Measurements from ENCODE around the gene SIGLEC12. TPM values are rescaled to one million over a fixed set of nuclear protein-coding genes. Genes with fewer than 3 reads are reported as not detected.

Gene SIGLEC12
- total RNA-seq, 1 experiment from 2014 or later = not detected

GRCh38 chr19:51460164-51460992 lies 41.2 kb downstream of the SIGLEC12 start:
- POLR2A ChIA-PET (ENCODE audit: low non-redundant PET) = no interaction called here
- DNase-seq (ENCODE audit: low spot score) = peak; percentile 7

GRCh38 chr19:51458899-51459505 lies 42.6 kb downstream of the SIGLEC12 start:
- POLR2A ChIA-PET (ENCODE audit: low non-redundant PET) = no interaction called here
- H3K9me3 ChIP-seq (ENCODE audit: low read depth, low read length, poor library complexity, severe bottlenecking) = no peaks in the 10 kb centered on the region
- no peaks in the 10 kb centered on the region for H3K4me1 ChIP-seq (ENCODE audit: insufficient read depth, low read length, poor library complexity, severe bottlenecking)
- BruUV-seq (replicated peaks) = no TSS peak
- H3K4me3 ChIP-seq (ENCODE audit: low read depth, low read length, poor library complexity, severe bottlenecking) = no peak overlapping the region
- no peak for TF ChIP-seq EZH2 (IDR thresholded peaks at IDR 0.05; ENCODE audit: borderline replicate concordance, low read depth, low read length, poor library complexity, severe bottlenecking)
- no peak for TF ChIP-seq CTCF (conservative IDR thresholded peaks at IDR 0.05; ENCODE audit: low read depth, low read length)
- intact Hi-C loops (cut with micrococcal nuclease; ENCODE audit: unreplicated experiment) = no loop called here
- H3K27ac ChIP-seq (ENCODE audit: low read depth, low read length, poor library complexity, severe bottlenecking) = no peak overlapping the region
- DNase-seq (ENCODE audit: low spot score) = no peak
- CTCF ChIA-PET = no interaction called here
- no peaks in the 10 kb centered on the region for H3K36me3 ChIP-seq (ENCODE audit: insufficient read depth, low read length, poor library complexity, severe bottlenecking)
- H3K27me3 ChIP-seq (replicated peaks; ENCODE audit: insufficient read depth, low read depth, low read length, poor library complexity) = peaks cover 27% of the 10 kb centered on the region

More at GRCh38 chr19:51460164-51460992, 41.2 kb downstream of the SIGLEC12 start:
- intact Hi-C loops (cut with micrococcal nuclease; ENCODE audit: unreplicated experiment) = no loop called here
- Histone ChIP-seq H3K4me3 (ENCODE audit: low read depth, low read length, poor library complexity, severe bottlenecking) (no peak overlapping the region), H3K4me1 (ENCODE audit: insufficient read depth, low read length, poor library complexity, severe bottlenecking) (no peaks in the 10 kb centered on the region), H3K9me3 (ENCODE audit: low read depth, low read length, poor library complexity, severe bottlenecking) (no peaks in the 10 kb centered on the region), H3K27ac (ENCODE audit: low read depth, low read length, poor library complexity, severe bottlenecking) (no peak overlapping the region), H3K36me3 (ENCODE audit: insufficient read depth, low read length, poor library complexity, severe bottlenecking) (no peaks in the 10 kb centered on the region), H3K27me3 (replicated peaks; ENCODE audit: insufficient read depth, low read depth, low read length, poor library complexity) (peaks cover 37% of the 10 kb centered on the region)
- CTCF ChIA-PET = no interaction called here
- BruUV-seq (replicated peaks) = no TSS peak
- no peak for TF ChIP-seq EZH2 (IDR thresholded peaks at IDR 0.05; ENCODE audit: borderline replicate concordance, low read depth, low read length, poor library complexity, severe bottlenecking)
- no peak for TF ChIP-seq CTCF (conservative IDR thresholded peaks at IDR 0.05; ENCODE audit: low read depth, low read length)

- no TSS peak for BruUV-seq (replicated peaks)
- intact Hi-C loops (cut with micrococcal nuclease; ENCODE audit: unreplicated experiment) = no loop called here
- no peak for TF ChIP-seq CTCF (conservative IDR thresholded peaks at IDR 0.05; ENCODE audit: low read depth, low read length)
- Histone ChIP-seq H3K4me1 (ENCODE audit: insufficient read depth, low read length, poor library complexity, severe bottlenecking) (no peaks in the 10 kb centered on the region), H3K4me3 (ENCODE audit: low read depth, low read length, poor library complexity, severe bottlenecking) (no peak within 1 kb of the TSS), H3K9me3 (ENCODE audit: low read depth, low read length, poor library complexity, severe bottlenecking) (no peaks in the 10 kb centered on the region), H3K27ac (ENCODE audit: low read depth, low read length, poor library complexity, severe bottlenecking) (no peak within 1 kb of the TSS), H3K27me3 (replicated peaks; ENCODE audit: insufficient read depth, low read depth, low read length, poor library complexity) (peaks cover 30% of the 10 kb centered on the region), H3K36me3 (ENCODE audit: insufficient read depth, low read length, poor library complexity, severe bottlenecking) (no peaks in the 10 kb centered on the region)
- DNase-seq (ENCODE audit: low spot score) = no peak
- CTCF ChIA-PET = no interaction called here
- POLR2A ChIA-PET (ENCODE audit: low non-redundant PET) = no interaction called here
Measured at GRCh38 chr19:51458051-51458645, 43.5 kb downstream of the SIGLEC12 start, which contains the start of gene SIGLEC8. Gene SIGLEC8 (minus strand): TSS chr19:51458454. CDS start chr19:51458387, 67 bp downstream.
